ENCODE data around the gene STK24.
A peak's percentile ranks its signal among the peaks of the same experiment; 100 is the strongest.

- TF ChIP-seq ATF3 (IDR thresholded peaks at IDR 0.05; ENCODE audit: borderline replicate concordance, extremely low read depth, low read depth, low read length), result no peak
- TF ChIP-seq POLR2AphosphoS5 (IDR thresholded peaks at IDR 0.05; ENCODE audit: low read length), result no peak
- TF ChIP-seq CTCF (IDR thresholded peaks at IDR 0.05 in 2 of 3, conservative IDR thresholded peaks at IDR 0.05 in 1 of 3; ENCODE audit: control insufficient read depth in 2 of 3, extremely low read depth in 1 of 3, insufficient read depth in 1 of 3, low read depth in 3 of 3, low read length in 3 of 3), result peak; percentile 46 to 54 (median 48)
- no peak for TF ChIP-seq ZNF274 (IDR thresholded peaks at IDR 0.05; ENCODE audit: insufficient read depth, insufficient read length)
- TF ChIP-seq NFYB (IDR thresholded peaks at IDR 0.05; ENCODE audit: insufficient read depth, low read depth, low read length), result no peak
- no peak for TF ChIP-seq ZNF24 (IDR thresholded peaks at IDR 0.05)
- no peak for TF ChIP-seq ATF7 (IDR thresholded peaks at IDR 0.05; ENCODE audit: low read depth)
- TF ChIP-seq YY1 (IDR thresholded peaks at IDR 0.05; ENCODE audit: low read depth, low read length), result no peak
- TF ChIP-seq SMC3 (IDR thresholded peaks at IDR 0.05; ENCODE audit: borderline replicate concordance, low read length), result peak; percentile 41; the same call in 1 of the 2 replicates
- TF ChIP-seq MYC (IDR thresholded peaks at IDR 0.05; ENCODE audit: insufficient read depth, insufficient read length, insufficient replicate concordance, low read length, severe bottlenecking), result no peak
- peak; percentile 66 for TF ChIP-seq EED (IDR thresholded peaks at IDR 0.05; ENCODE audit: low read depth)
- no peak for TF ChIP-seq CEBPZ (IDR thresholded peaks at IDR 0.05; ENCODE audit: low read depth, low read length)
- TF ChIP-seq JUND (IDR thresholded peaks at IDR 0.05; ENCODE audit: low read depth, low read length), result no peak
- TF ChIP-seq CBX3 (IDR thresholded peaks at IDR 0.05; ENCODE audit: borderline replicate concordance, low read depth), result no peak
Measured at GRCh38 chr13:98482476-98483444, 94.1 kb downstream of the STK24 start.
